ENCODE measurements around the gene MCOLN1.

The MCOLN1 gene

DNA sequence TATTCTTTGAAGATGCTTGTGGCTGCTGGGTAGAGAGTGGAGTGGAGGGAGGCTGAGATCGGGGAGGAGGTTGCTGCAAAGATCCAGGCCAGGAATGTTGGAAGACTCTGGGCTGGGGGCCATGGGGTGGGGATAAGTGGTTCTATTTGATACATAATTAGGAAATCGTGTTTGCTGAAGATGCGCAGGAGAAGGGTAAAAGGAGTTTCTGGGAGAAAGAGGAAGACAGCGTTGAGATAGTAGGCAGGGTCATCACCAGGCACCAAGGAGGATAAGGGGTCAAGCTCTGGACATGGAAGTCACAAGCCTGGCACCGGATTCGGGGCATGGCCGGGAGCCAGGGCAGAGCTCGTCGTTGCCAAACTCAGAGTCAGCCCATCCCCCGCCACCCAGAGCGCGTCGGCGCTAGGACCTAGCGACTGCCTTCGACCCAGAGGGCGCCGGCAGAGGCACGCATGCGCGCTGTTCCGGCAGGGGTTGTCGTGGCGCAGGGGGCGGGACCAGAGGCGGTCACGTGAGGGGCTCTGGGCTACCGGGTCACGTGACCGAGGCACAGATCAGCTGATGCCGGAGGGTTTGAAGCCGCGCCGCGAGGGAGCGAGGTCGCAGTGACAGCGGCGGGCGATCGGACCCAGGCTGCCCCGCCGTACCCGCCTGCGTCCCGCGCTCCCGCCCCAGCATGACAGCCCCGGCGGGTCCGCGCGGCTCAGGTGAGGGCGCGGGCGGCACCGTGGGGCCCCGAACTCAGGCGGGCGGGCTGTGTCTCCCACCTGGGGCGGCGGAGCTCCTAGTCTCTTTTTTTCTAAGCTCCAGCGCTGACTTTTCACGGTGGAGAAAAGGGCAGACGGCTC is at the start of gene MCOLN1:
MCOLN1 (plus strand) TSS at position 553 of the 851 bp plus-strand sequence; CDS start at position 680, 127 bp downstream.
- DNase-seq = peak; percentile 94 to 98

DNA sequence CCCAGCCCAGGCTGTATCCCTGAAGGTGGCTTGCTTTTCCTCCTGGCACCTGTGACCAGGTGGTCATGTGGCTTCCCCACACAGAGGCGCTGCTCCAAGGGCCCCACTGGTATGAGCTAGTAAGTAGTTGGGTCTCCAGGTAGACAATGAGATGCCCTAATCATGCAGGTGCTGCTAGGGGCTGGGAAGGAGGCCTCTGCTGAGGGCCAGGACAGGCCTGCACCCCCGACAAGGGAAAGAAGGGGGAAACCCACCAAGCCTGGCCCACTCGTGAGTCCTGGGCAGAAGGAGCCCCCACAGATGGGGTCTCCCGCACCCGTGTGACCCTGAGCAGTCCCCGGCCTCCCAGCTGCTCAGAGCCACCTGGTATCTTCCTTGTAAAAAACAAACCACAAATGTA is 46.8 kb upstream of the MCOLN1 start:
- no peak for DNase-seq

DNA sequence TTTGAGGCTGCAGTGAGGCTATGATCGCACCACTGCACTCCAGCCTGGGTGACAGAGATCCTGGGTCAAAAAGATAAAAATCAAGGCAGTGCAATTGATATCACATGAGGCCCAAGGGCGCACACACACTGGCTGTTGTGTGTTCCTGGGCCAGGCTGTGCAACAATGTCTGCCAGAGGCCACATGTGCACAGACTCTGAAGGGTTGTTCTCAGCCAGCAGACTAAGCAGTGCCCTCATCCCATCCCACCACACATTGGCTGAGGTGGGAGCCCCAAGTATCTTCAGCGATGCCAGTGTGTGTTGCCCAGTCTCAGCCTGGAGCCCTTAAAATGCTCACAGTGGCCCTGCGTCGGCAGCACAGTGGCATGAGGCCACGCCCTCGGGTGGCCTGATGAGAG is 46.2 kb upstream of the MCOLN1 start:
- no peak for DNase-seq

DNA sequence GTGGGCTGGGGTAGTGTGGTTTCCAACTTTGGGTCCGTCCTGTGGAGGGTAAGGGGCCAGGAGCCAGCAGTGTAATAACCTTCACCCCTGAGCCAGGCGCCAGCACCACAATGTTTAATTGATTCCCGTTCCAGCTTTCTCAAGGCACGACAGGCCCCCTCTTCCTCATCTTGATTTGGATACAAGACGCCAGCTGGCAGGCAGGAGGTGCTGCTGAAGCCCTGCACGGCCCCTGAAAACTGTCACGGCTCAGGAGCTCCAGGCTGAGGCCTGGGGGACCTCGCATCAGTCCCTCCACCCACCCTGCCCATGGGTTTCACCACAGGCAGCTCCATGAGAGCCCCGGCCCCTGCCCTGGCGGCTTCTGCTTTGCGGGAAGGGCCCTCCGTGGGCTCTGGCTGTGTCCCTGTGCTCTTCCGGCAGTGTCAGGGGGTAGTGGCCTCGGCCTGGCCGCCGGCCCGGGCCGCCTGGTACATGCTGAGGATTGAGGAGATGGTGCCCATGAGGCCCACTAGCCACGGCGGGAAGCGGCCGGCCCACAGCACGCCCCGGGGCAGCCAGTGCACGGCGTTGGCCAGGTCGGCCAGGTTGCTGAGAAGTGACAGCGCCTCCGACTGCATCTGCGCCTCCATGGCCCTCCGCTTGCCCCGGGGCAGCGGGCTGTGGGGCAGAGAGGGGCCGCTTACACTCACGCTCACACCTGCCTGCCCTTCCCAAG is 45.5 kb upstream of the MCOLN1 start:
- no peak for DNase-seq

DNA sequence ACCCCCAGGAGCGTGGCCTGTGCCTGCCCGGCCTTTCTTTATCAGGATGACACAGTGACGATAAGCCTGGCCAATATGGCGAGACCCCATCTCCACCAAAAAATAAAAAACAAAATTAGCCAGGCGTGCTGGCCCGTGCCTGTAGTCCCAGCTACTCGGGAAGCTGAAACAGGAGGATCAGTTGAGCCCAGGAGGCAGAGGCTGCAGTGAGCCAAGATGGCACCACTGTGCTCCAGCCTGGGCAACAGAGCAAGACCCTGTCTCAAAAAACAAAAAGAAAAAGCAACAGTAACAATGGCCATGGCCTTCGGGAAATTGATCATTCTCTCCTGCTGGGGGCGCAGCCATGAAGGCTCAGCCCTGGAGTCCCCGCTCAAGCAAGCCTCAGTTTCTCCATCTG is 44.7 kb upstream of the MCOLN1 start:
- DNase-seq = no peak

DNA sequence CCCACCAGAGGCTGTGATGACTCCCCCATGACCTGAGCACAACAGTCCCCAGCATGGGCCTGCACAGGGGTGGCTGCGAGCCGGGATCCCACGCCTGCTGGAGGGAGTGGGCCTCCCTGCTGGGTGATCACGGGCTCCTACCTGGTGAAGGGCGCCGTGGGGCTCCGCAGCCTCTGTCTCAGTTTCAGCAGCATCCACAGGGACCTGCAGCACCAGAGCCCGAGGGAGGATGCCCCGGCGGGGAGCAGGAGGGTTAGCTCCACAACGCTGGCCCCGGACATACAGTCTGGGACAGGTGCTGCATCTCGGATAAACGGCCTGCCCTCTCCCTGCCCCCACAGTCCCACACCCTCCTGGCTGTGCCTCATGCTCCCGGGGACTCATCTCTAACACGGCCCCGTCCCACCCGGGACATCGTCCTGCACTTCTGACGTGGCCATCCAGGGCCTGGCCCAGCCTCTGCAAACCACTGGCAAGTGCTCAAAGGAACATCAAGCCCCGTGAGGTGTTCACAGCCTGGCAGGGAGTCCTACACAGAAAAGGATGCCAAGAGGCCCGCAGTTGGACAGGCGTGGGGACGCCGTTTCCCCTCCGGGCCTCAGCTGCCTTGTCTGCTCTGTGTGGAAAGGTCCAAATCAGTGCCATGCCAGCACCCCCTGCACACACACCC is 44.1 kb upstream of the MCOLN1 start:
- DNase-seq = no peak

DNA sequence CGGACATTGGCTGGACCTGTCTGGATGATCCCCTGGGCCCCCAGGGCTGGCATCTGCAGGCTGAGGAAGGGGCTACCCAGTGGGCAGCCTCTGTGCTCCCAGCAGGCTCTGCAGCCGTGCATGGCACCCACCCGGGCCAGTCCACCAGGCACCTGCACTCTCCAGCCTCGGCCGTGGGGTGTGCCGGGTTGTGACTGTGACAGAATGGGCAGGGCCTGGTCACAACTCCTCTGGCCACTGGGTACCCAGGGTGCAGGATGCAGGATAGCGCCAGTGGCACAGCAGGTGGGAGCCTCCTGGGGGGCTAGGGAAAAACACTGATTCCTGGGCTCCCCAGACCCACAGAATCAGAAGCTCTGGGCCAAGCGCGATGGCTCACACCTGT is 43.6 kb upstream of the MCOLN1 start:
- no peak for DNase-seq

DNA sequence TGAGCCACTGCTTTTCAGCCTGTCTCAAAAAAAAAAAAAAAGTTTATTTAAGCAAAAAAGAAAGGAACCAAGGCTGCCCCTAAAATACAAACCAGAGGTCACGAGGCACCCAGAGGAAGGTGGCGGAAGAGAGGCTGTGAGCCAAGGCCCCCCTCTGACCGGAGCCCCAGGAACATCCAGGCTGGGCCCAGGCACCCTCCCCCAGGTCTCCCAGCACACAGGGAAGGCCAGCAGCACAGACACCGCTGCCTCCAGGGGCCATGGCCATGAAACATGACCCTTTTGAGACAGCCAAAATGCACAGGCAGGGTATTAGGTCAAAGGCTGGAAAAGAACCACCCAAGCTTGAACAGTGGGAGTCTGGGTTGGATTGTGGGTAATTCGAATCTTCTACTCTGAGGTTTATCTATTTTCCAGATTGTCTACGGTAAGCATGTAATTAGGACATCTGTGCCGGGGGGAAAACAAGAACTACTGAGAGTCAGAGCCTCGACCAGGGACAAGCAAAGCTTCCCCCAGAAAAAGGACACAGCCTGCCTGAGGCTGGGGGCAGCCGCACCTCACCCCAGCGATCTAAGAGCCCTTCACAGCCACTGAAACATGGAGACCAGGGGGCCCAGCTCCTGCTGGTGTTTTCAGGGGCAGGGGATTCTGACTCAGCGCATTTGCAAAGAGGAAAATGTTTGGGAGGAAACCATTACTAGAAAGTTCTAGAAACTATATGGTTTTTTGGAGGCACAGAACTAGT is 42.0 kb upstream of the MCOLN1 start:
- no peak for DNase-seq

DNA sequence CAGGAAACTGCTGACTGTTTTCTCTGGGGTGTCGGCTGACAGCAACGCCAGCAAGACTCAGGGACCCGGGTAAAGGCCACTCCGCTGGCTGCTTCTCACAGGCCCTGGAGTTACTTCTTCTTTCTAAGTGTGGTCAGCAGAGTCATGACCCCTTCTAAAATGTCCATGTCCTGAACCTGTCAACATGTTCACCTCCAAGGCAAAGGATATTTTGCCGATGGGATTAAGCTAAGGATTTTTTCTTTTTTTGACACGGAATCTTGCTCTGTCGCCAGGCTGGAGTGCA is 41.5 kb upstream of the MCOLN1 start:
- DNase-seq = no peak

DNA sequence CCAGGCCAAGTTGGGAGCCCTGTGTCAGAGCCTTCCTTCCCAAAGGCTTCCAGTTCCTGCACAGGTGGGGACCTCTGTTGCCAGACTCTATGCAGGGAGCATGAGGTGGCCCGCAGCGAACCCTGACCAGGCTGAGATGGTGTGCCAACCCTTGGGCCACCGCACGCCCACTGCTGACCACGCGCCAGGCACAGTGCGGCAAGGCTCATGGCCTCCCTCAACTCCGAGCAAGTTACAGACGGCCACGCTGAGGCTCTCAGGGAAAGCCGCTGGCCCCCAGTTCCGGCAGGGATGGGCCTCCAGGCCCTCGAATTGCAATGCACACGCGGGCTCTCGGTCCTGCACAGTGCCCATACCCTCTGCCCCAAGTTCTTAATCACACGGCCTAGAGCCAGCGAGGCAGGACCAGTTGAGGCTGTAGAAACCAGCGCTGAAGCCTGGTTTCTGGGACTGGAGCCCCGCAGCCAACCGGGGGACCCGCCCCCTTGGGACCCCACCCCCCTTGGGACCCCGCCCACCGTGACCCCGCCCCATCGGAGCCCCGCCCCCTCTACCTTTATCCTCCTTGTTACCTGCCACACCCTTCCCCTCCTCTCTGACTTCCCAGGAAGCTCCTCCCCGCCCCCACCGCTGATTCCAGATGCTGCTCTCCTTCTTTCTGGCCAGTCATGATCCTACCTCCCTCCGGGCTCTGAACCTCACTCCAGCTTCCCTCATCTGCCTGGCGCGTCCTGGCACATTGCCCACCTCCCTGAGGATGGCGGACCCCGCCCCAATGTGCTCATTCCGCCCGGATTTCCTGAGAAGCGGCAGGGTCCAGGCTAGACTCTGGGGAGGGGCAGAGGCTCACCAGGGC is 39.6 kb upstream of the MCOLN1 start:
- no peak for DNase-seq

DNA sequence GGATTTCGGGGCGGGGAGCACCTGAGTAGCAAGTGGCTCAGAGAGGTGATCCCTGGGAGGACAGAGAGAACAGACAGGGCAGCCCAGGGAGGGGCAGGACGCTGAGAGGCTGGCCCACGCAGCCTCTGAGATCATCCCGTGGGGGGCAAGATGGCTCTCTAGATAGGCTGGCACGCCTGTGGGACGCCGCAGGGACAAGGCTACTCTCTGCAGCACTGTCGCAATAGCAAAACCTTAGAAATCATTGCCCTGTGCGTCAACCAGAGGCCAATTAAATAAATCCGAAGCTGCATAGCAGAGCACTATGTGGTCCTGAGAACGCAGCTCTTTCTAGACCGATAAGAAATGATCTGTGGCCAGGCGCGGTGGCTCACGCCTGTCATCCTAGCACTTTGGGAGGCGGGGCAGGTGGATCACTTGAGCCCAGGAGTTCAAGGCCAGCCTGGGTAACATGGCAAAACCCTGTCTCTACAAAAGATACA is 38.7 kb upstream of the MCOLN1 start:
- no peak for DNase-seq

DNA sequence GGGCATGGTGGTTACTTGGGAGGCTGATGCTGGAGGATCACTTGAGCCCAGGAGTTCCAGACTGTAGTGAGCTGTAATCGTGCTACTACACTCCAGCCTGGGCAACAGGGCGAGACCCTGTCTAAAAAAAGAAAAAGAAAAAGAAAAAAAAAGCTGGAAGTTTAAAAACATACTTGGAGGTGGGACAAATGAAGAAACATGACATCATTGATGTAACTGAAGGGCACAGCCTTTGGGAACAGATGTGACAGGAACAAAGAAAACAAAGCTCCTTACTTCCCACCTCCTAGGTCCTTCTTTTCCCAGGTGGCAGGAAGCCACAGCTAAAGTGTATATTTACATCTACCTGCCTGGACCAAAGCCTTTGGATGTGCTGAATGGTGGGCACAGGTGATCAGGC is 35.5 kb upstream of the MCOLN1 start:
- no peak for DNase-seq

DNA sequence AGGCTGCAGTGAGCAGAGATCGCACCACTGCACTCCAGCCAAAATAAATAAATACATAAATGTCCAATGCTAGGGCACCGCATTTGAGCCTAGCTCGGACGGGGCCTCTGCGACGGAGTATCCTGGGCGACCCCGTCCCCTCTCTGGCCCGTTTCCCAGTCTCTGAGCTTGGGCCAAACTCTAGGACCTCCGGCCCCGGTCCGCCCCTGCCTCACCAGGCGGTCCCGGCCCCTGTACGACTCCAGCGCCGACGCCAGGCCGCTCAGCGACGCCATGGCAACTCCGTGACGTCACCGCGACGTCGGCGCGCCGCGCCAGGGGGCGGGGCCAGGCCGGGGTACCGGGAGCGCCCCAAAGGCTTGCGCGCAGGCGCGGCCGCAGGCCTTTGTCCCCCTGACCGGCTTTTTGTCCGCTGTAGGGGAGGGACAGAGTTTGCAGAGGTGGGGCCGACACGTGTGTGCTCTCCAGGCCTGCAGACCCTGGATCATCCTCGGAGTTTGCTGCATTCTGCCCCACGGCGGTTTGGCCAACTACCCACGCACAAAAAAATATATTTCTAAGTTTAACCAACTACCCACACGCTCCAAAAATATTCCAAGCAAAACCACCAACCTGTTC is 33.6 kb upstream of the MCOLN1 start, which contains the start of gene PEX11G:
PEX11G (minus strand) TSS at position 300 of the 618 bp plus-strand sequence; CDS start at position 275, 25 bp downstream.
- DNase-seq = peak; percentile 87 to 88

DNA sequence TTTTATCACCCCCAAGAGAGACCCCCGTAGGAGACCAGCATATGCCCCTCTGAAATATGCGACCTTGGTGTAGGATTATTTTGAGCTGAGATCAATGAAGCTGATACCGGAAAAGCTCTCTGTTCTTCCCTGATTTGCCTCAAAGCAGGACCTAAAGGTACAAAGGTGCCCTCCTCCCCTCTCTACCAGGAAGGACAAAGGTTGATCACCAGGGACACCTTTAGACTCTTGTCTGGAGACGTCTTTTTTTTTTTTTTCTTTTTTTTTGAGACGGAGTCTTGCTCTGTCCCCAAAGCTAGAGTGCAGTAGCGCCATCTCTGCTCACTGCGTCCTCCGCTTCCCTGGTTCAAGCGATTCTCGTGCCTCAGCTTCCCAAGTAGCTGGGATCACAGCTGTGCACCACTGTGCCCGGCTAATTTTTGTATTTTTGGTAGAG is 32.8 kb upstream of the MCOLN1 start:
- no peak for DNase-seq

DNA sequence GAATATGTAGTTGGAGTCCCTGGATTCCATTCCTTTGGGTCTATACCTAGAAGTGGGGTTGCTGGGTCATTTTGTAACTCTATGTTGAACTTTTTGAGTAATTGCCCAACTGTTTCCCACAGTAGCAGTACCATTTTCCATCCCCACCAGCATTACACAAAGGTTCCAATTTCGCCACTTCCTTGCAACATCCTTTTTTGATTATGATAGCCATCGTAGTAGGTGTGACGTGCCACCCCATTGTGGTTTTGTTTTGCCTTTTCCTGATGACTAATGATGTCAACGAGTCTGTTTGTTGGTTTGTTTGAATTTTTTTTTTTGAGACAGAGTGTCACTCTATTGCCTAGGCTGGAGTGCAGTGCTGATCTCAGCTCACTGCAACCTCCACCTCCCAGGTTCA is 30.3 kb upstream of the MCOLN1 start:
- no peak for DNase-seq

DNA sequence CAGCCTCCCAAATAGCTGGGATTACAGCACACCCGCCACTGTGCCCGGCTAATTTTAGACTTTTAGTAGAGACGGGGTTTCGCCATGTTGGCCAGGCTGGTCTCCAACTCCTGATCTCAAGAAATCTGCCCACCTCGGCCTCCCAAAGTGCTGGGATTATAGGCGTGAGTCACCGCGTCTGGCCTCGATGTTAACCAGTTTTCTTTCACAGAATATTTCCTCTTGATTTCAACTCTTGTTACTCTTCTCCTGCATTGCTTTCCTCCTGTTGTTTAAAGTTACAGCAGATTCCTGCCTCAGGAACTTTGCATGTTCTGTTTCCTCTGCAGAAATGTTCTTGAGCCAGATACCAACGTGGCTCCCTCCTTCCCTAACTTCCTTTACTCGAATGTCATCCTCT is 29.9 kb upstream of the MCOLN1 start:
- DNase-seq = no peak

DNA sequence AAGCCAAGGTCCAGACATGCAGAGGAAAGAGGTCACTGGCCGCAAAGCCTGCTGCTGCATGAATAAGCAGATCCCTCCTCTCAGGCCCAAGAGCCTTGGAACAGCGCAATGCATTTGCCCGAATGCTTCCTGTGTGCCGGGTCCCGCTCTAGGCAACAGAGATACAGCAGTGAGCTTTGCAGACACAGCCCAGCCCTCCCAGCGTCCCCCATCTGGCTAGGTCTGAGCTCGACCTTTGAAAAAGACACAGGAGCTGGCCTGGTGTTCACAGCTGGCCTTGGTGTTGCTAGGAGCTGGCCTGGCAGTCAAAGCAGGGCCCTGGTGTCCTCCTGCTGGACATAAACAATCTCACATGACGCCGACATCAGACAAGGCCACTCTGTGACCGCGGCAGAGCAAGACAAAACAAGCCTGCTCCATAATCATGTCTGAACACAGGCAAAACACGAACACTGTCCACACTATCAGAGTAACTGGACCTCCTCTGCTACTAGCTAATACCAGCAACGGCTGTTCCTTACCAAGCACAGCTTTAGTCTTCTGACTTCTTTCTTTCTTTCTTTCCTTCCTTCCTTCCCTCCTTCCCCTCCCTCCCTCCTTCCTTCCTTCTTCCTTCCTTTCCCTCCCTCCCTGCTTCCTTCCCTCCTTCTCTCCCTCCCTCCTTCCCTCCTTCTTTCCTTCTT is 27.9 kb upstream of the MCOLN1 start:
- peak; percentile 48 to 67 for DNase-seq

DNA sequence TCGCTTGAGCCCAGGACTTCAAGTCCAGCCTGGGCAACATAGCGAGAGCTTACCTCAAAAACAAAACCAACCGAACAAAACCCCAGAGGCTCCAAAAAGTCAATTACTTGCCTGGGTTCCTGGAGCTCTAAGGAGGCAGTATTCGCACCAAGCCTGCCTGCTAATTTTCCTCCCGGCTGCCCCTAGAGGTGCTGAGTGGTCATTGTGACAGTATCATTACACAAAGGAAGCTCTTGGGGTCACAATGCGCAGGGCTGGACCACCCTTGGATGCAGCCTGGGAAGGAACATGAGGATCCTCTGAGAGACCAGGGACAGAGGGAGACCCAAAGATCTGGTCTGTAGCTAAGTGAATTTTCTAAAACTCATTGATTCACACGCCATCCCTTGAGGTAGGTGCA is 25.1 kb upstream of the MCOLN1 start:
- peak in 1 of 2 experiments; percentile 29 for DNase-seq

DNA sequence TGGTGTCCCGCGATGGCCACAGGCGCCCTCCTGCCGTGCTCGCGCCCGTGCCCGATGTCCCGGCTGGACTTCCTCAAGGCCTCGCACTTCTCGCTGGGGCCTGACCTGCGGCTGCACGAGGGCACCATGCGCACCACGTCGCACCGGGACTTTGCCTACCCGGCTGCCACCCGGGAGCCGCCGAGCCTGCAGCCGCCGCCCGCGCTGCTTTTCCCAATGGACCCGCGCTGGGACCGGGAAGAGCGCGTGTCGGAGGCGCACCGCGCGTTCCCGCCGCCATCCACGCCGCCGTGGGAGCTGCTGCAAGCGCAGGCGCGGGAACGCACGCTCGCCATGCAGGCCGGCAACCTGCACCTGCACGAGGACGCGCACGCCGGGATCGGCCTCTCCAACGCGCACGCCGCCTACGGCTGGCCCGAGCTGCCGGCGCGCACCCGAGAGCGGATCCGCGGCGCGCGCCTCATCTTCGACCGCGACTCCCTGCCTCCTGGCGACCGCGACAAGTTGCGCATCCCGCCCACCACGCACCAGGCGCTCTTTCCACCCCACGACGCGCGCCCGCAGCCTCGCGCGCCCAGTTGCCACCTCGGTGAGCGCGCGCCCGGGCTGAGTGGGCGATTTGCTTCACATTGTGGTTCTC is 21.5 kb upstream of the MCOLN1 start:
- DNase-seq = peak; percentile 67 to 81

DNA sequence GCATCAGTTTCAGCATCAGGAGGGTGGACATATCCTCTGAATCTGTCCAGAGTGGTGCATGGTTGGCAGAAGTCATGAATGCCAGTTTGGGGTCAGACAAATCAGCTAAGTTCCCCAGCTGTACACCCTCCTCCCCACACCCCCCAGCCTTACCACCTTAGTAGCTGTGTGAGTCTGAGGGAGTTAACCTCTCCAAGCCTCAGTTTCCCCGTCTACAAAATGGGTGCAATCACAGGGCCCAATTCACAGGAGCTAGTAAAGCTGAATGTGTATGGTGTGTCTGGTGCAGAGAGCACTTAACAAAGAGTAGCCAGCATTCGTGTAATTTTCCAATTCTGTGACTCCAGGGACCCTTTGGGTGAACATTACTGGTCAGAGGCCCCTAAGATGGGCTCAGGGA is 19.9 kb upstream of the MCOLN1 start:
- DNase-seq = no peak

Data from SHP77 (cell line).